ENCODE measurements around the gene TCFL5. TPM values are rescaled to one million over a fixed set of nuclear protein-coding genes. Genes with fewer than 3 reads are reported as not detected.

TCFL5 gene
- total RNA-seq, 2 donors from 2014 or later, result 7.1 to 24.8 TPM

DNA sequence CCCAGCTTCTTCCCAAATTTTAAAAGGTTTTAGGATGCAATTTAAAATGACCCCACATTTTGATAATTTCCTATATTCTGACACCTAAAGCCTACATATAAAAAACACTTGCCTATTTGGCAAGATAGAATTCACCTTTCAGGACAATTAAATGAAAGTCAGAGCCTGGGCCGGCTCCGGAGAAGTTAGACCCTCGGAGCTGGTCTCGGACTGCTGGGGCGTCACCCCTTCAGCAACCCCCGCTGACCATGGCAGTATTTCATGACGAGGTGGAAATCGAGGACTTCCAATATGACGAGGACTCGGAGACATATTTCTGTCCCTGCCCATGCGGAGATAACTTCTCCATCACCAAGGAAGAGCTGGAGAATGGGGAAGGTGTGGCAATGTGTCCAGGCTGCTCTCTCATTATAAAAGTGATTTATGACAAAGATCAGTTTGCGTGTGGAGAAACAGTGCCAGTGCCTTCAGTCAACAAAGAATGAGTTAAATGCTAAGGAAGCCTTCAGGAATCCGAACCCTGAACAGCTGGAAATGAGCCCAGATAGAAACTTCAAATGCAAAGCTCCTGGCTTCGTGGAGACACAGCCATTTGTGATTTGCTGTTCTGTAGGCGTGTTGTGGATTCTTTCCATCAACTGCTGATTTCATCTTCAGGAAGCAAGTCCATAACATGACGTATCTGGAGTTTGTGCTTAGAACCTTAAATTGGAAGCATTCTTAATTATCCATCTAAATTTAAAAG is 16.0 kb downstream of the TCFL5 start:
- no peak for TF ChIP-seq POLR2A (IDR thresholded peaks at IDR 0.05)
- no peak for TF ChIP-seq CTCF (IDR thresholded peaks at IDR 0.05)
- no peak for TF ChIP-seq POLR2AphosphoS5 (IDR thresholded peaks at IDR 0.05)
- Histone ChIP-seq H3K4me3 (no peak overlapping the region), H3K9me3 (no peaks in the 10 kb centered on the region), H3K27ac (no peak overlapping the region), H3K36me3 (no peaks in the 10 kb centered on the region), H3K4me1 (replicated peaks) (no peaks in the 10 kb centered on the region), H3K27me3 (replicated peaks; ENCODE audit: insufficient read depth) (no peaks in the 10 kb centered on the region)
- WGBS, result 66% methylated on average over 16 of the region's 16 CpGs
- intact Hi-C loops (cut with DNase I), result no loop called here
- no peak for DNase-seq (ENCODE audit: low spot score)

DNA sequence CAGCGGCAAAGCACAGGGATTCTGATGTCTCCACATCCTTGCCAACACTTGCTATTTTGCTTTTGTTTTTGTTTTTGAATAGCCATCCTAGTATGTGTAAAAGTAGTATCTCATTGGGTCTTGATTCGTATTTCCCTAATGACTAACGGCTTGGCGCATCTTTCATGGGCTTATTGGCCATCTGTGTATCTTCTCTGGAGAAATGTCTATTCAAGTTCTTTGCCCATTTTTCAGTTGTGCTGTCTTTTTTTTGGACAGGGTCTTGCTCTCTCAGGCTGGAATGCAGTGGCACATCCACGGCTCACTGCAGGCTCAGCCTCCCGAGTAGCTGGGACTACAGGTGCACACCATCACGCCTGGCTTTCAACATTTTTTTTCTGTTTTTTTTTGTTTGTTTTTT is 17.4 kb downstream of the TCFL5 start:
- H3K9me3 ChIP-seq, result no peaks in the 10 kb centered on the region
- H3K4me3 ChIP-seq, result no peak overlapping the region
- H3K36me3 ChIP-seq, result no peaks in the 10 kb centered on the region
- WGBS, result 96% methylated on average over 7 of the region's 7 CpGs
- H3K27ac ChIP-seq, result no peak overlapping the region
- no peaks in the 10 kb centered on the region for H3K27me3 ChIP-seq (replicated peaks; ENCODE audit: insufficient read depth)
- intact Hi-C loops (cut with DNase I), result no loop called here
- TF ChIP-seq CTCF (IDR thresholded peaks at IDR 0.05), result no peak
- no peak for TF ChIP-seq POLR2A (IDR thresholded peaks at IDR 0.05)
- no peak for DNase-seq (ENCODE audit: low spot score)
- no peaks in the 10 kb centered on the region for H3K4me1 ChIP-seq (replicated peaks)

DNA sequence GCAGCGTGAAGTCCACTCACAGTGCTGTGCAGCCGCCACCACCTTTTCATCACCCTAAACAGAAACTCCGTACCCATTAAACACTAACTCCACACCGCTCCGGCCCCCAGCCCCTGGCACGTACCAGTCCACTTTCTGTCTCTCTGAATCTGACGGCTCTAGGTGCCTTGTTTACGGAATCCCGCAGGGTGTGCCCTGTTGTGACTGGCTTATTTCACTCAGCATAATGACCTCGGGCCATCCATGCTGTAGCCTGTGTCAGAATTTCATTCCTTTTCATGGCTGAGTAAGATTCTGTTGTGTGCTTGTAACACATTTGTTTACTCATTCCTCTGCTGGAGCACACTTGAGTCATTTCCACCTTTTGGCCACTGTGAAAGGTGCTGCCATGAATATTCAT is 18.0 kb downstream of the TCFL5 start:
- H3K36me3 ChIP-seq, result no peaks in the 10 kb centered on the region
- no peaks in the 10 kb centered on the region for H3K4me1 ChIP-seq (replicated peaks)
- intact Hi-C loops (cut with DNase I), result no loop called here
- no peak overlapping the region for H3K27ac ChIP-seq
- H3K27me3 ChIP-seq (replicated peaks; ENCODE audit: insufficient read depth), result no peaks in the 10 kb centered on the region
- 94% methylated on average over 10 of the region's 10 CpGs for WGBS
- H3K9me3 ChIP-seq, result no peaks in the 10 kb centered on the region
- H3K4me3 ChIP-seq, result no peak overlapping the region
- no peak for DNase-seq (ENCODE audit: low spot score)
- TF ChIP-seq POLR2A (IDR thresholded peaks at IDR 0.05), result no peak

DNA sequence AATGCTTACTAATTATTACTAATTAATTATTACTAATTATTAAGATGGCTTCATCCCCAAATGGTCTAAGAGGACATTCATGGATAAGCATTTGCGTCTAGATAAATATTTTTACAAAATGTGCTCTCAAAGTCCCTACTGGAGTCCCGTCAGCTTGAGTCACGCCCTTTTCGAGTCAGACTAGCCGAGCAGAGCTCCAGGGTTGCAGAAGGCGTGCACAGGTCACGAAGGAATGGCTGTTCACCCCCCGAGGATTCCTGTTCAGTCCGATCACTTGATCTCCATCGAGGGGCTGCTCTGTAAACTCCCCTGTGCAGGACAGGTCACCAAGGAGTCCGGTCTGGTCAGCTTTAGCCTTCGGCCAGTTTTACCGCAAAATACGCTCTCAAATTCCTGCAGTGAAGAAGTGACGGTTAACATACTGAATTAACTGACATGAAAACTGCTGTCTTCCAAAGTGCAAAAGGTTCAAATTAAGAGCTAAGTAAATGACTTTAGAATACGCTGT is 19.9 kb downstream of the TCFL5 start:
- Histone ChIP-seq H3K4me3 (no peak overlapping the region), H3K9me3 (no peaks in the 10 kb centered on the region), H3K4me1 (replicated peaks) (no peaks in the 10 kb centered on the region), H3K27me3 (replicated peaks; ENCODE audit: insufficient read depth) (no peaks in the 10 kb centered on the region), H3K27ac (no peak overlapping the region), H3K36me3 (no peaks in the 10 kb centered on the region)
- DNase-seq (ENCODE audit: low spot score), result no peak
- intact Hi-C loops (cut with DNase I), result no loop called here
- TF ChIP-seq POLR2A (IDR thresholded peaks at IDR 0.05) (no peak), POLR2AphosphoS5 (IDR thresholded peaks at IDR 0.05) (no peak), CTCF (IDR thresholded peaks at IDR 0.05) (no peak)
- 83% methylated on average over 16 of the region's 16 CpGs for WGBS

- no peak overlapping the region for H3K4me3 ChIP-seq
These were observed 21.1 kb downstream of the TCFL5 start for GRCh38 chr20:62840244-62841197.

More at GRCh38 chr20:62840244-62841197, 21.1 kb downstream of the TCFL5 start:
- Histone ChIP-seq H3K36me3 (no peaks in the 10 kb centered on the region), H3K27me3 (replicated peaks; ENCODE audit: insufficient read depth) (no peaks in the 10 kb centered on the region), H3K27ac (no peak overlapping the region), H3K4me1 (replicated peaks) (no peaks in the 10 kb centered on the region), H3K9me3 (no peaks in the 10 kb centered on the region)
- WGBS, result 47% methylated on average over 45 of the region's 45 CpGs
- intact Hi-C loops (cut with DNase I), result no loop called here
- no peak for DNase-seq (ENCODE audit: low spot score)
- TF ChIP-seq POLR2A (IDR thresholded peaks at IDR 0.05), result no peak
- TF ChIP-seq CTCF (IDR thresholded peaks at IDR 0.05), result no peak
- TF ChIP-seq POLR2AphosphoS5 (IDR thresholded peaks at IDR 0.05), result no peak
